GM12872 (cell line): ENCODE results near the gene SLC24A3.

Experiments
- CTCF ChIP-seq: IDR thresholded peaks from 3 replicates; pipeline ENCODE4 v1.5.1; 2011; ENCODE audit warnings: low read depth, mild to moderate bottlenecking, low read length, moderate library complexity; ENCODE audit not compliant: insufficient read depth

Gene SLC24A3

GRCh38 chr20:19498756-19499155, 286.3 kb downstream of the SLC24A3 start:
- TF ChIP-seq CTCF, result no peak

GRCh38 chr20:19501476-19502115, 289.2 kb downstream of the SLC24A3 start:
- no peak for TF ChIP-seq CTCF

- no peak for TF ChIP-seq CTCF
These were observed 289.7 kb downstream of the SLC24A3 start for GRCh38 chr20:19502169-19502568.

GRCh38 chr20:19504251-19504650, 291.8 kb downstream of the SLC24A3 start:
- TF ChIP-seq CTCF, result no peak

- TF ChIP-seq CTCF, result no peak
These were observed 293.6 kb downstream of the SLC24A3 start for GRCh38 chr20:19506021-19506420.

- no peak for TF ChIP-seq CTCF
These were observed 296.0 kb downstream of the SLC24A3 start for GRCh38 chr20:19508449-19508848.

GRCh38 chr20:19510611-19511010, 298.2 kb downstream of the SLC24A3 start:
- no peak for TF ChIP-seq CTCF
